Bronchial smooth muscle cell (primary cell): ENCODE results near the gene PRPH2. TPM values are rescaled to one million over a fixed set of nuclear protein-coding genes. Genes with fewer than 3 reads are reported as not detected.

Experiments used
- total RNA-seq: library from RNA; depleted of rRNA; stranded (reverse); fragments of >200 nt; gene quantifications from 2 replicates; pipeline ENCODE4 v1.2.1, GENCODE V29; 2014

PRPH2 gene, protein sequence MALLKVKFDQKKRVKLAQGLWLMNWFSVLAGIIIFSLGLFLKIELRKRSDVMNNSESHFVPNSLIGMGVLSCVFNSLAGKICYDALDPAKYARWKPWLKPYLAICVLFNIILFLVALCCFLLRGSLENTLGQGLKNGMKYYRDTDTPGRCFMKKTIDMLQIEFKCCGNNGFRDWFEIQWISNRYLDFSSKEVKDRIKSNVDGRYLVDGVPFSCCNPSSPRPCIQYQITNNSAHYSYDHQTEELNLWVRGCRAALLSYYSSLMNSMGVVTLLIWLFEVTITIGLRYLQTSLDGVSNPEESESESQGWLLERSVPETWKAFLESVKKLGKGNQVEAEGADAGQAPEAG
- 4.9 and 5.2 TPM in 2 replicates for total RNA-seq

DNA sequence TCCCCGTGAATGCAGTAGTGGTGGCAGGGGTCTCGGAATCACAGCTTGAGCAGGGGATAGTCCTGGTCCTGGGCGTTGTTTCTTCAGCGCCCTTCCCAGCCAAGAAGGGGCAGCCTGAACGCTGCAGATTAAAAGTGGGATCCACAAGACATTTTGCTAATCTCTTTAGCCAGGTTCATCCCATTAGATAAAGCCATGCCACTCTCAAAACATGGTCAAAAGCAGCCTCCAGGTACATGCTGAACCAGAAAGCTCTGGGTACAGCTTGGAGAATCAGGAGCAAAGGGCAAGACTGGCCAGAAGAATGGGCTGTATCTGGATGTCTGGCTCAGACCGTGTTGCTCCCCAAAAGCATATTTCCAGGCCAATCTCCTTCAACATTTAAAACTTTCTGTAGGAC is at the start of gene PRPH2:
Gene PRPH2 (minus strand): TSS at position 101 of the 400 bp plus-strand sequence. CDS start 263 bp downstream, outside the sequence.

DNA sequence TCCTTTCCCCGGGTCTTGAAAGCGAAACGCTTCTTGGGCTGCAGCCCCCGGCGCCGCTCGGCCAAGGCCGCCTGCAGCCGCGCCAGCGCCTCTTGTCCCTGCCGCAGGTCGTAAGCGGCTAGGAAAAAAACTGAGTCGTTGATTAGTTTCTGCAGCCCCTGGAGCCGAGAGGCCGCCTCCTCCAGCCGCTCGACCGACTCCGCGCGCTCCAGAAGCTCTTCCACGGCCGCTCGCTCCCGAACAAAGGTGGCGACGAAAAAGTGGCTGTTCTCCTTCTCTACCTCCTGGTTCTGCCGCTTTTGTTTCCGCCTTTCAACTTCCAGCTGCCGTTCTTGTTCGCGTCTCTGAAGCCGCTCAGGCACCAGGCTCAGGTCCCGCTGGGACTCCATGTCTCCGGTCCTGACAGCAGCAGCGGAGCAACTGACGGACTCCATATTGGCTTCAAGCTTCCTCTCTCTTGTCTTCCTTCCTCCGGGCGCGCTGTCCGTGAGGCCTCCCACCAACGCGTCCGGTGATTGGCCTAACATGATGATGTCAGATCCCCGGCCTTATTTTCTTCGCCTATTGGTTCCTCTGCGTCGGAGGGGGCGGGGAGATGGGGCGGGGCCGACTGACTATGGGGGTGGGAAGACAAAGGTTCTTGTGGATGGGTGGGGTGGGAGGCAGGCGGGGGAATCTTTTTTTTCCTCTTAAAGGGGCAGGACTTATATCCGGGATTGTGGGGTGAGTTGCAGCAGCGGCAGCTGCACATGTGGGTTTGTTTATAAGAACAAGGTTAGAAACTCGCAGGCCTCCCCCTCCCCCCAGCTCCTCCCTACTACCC is 23.5 kb upstream of the PRPH2 start, which contains the start of gene TBCC:
Gene TBCC (minus strand): TSS at position 464 of the 823 bp plus-strand sequence. CDS start 30 bp downstream, at position 434.

Other genes starting within 250 kb of the PRPH2 start
- 22.7 and 27.2 TPM in 2 replicates for gene UBR2, start 158.6 kb downstream of the PRPH2 start, total RNA-seq
- gene TBCC, start 23.5 kb upstream of the PRPH2 start, total RNA-seq, result 35.5 and 40.4 TPM in 2 replicates
- gene BICRAL, start 59.5 kb upstream of the PRPH2 start, total RNA-seq, result 3.3 and 4.6 TPM in 2 replicates
- gene RPL7L1, start 157.0 kb upstream of the PRPH2 start, total RNA-seq, result 51.9 and 80.4 TPM in 2 replicates
- not detected in 2 replicates for gene PTCRA, start 193.5 kb upstream of the PRPH2 start, total RNA-seq
- 26.8 and 29.3 TPM in 2 replicates for gene CNPY3, start 206.9 kb upstream of the PRPH2 start, total RNA-seq
- gene GNMT, start 238.2 kb upstream of the PRPH2 start, total RNA-seq, result 0.32 and 0.77 TPM in 2 replicates